HT-29 (cell line): ENCODE measurements around the gene TMBIM4. TPM values are rescaled to one million over a fixed set of nuclear protein-coding genes. Genes with fewer than 3 reads are reported as not detected.
A peak's percentile ranks its signal among the peaks of the same experiment; 100 is the strongest.
"Not testable (repeated sequence)": the region's sequence is repeated elsewhere in the genome, so short reads cannot be mapped to it uniquely, and the experiment has no call there.

ENCODE experiments used
- DNase-seq: peaks from one replicate; pipeline ENCODE4 v3.0.0-alpha.2; 2015; ENCODE audit warnings: low spot score
- total RNA-seq: library from RNA; depleted of rRNA; stranded (reverse); fragments of >200 nt; shearing (Covaris generic); gene quantifications from 2 replicates; pipeline ENCODE4 v1.2.3, GENCODE V29; 2014; rRNA removed

TMBIM4 gene, protein sequence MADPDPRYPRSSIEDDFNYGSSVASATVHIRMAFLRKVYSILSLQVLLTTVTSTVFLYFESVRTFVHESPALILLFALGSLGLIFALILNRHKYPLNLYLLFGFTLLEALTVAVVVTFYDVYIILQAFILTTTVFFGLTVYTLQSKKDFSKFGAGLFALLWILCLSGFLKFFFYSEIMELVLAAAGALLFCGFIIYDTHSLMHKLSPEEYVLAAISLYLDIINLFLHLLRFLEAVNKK
- 27.7 and 30.7 TPM in 2 replicates for total RNA-seq

DNA sequence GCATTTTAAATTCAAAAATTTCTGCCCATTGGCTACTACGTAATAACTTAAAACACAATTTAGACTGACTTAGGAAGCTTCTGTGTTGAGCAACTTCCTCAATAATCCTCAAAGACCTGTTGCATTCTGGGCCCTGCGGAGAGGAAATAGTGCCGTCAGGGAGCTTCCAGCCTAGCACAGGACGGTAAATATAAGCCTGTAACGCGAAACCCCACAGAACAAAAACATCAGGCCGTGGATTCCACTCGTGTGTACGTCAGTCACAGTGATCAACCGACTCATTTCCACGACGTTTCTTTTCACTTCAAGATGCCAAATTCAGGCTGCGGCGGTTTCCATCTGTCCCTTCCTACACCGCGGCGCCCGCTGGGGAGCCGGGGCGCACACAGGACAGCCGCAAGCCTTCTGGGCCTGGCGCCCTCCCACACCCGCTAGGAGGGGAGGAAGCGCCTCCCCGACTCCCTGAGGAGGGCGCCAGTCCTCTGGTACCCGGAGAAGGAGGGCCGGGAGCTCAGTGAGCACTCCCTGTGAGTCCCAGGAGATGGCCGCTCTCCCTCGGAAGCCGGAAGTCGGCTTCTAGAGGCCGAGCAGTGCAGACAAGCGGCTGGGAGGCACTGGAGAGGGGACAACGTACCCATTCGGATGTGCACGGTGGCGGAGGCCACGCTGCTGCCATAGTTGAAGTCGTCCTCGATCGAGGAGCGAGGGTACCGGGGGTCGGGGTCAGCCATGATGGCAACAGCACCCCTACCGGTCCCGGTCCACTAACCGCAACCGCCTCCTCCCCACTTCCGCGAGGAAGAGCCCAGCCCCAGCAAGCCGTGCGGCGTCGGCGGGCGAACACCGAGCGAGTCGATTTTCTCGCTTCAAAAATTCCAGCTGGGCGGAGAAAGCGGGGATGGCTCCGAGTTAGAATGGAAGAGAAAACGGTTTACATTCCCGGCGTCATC lies at the start of gene TMBIM4:
Gene TMBIM4, minus strand, starts transcription at position 776 of the 950 bp plus-strand sequence. Its CDS starts 45 bp downstream, at position 731.
- DNase-seq, result peak; percentile 91

DNA sequence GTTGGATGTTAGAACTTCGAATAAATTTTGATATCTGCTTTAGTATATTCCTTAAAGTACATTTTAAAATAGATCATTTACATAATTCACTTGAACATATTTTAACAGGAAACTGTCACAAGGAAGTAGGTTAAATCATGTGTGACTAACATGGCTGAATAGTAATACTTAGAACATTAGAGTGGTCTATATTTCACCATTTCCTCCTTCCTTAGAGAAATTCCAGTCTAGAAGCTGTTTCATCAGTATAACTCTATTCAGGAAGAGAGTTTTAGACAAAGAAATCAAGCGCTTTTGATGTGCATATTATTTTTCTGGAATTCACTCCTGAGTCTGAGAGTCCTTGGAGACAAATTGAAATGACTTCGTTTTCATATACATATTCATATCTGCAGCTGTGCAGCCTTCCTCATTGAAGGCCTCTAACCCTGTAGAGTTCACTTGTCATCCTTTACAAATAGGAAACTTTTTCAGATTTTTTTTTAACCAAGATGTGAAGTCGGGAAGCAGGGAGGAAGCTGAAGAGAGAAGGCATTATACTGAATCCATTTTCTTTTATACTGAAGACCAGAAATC lies 47.6 kb upstream of the TMBIM4 start:
- DNase-seq, result no peak

DNA sequence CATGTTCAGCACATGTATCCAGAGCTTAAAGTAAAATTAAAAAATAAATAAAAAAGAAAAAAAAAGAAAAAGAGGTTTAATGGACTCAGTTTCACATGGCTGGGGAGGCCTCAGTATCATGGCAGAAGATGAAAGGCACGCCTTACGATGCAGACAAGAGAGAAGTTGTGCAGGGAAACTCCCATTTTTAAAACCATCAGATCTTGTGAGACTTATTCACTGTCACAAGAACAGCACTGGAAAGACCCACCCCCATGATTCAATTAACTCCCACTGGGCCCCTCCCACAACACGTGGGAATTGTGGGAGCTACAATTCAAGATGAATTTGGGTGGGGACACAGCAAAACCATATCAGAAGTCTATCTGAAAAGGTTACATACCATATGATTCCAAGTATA lies 43.2 kb upstream of the TMBIM4 start:
- DNase-seq, result not testable (repeated sequence)

DNA sequence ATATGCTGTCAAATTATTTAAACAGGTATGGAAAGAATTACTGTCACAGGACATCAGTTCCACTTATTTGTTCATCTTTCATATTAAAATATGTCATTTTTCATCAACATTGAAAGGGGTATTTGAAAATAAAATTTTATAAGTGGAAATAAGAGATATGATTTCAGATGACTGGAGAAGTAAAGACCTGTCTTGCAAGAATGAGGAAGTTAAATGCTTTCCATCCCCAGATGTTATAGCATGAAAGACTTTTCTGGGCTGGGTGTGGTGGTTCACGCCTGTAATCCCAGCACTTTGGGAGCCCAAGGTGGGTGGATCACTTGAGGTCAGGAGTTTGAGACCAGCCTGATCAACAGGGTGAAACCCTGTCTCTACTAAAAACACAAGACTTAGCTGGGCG lies 41.8 kb upstream of the TMBIM4 start:
- DNase-seq, result not testable (repeated sequence)

DNA sequence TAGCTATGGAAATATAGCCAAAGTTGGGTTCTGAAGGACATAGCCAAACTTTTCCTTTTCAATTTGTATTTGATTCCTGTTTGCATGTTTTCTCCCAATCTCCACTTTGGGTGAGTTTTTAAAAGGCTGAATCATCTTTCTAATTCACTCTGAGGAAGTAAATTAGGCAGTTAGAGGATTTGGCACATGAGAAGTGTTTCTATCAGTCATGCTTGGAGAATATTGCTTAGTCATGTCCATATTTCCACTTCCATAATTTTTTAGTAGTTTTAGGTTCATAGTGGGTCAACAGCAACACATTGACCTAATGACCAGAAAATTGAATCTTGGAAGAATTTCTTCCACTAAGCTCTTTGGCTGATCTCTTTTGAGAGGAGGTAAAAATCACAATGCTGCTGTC lies 41.0 kb upstream of the TMBIM4 start:
- DNase-seq, result no peak

DNA sequence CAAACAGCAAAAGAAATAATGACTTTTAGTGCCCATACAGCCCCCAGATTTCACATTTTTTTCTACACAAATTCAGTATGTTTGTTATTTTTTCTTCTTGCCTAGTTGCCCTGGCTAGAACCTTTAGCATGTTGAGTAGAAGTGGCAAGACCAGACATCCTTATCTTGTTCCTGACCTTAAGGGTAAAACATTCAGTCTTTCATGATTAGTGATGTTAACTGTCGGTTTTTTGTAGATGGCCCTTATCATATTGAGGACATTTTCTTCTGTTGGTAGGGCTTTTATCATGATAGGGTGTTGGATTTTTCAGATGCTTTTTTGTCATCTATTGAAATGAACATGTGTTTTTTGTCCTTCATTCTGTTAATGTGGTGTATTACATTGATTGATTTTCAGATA lies 36.3 kb upstream of the TMBIM4 start:
- DNase-seq, result no peak

DNA sequence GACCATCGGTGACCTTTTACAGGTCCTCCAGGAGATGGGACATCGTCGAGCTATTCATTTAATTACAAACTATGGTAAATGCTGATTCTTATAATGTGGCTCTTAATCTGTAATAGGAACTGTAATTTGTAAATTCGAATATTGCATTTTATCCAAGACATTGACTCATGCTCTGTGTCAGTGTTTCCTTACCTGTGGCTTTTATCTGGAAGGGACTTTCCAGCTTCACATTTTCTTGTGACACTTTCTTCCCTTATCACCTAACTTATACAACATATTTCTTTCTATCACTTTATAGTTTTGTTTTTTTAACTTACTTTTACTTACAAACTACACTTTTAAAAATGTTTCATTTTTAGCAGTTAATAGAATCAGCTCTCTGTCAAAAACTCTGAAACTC lies 34.0 kb upstream of the TMBIM4 start:
- DNase-seq, result no peak

DNA sequence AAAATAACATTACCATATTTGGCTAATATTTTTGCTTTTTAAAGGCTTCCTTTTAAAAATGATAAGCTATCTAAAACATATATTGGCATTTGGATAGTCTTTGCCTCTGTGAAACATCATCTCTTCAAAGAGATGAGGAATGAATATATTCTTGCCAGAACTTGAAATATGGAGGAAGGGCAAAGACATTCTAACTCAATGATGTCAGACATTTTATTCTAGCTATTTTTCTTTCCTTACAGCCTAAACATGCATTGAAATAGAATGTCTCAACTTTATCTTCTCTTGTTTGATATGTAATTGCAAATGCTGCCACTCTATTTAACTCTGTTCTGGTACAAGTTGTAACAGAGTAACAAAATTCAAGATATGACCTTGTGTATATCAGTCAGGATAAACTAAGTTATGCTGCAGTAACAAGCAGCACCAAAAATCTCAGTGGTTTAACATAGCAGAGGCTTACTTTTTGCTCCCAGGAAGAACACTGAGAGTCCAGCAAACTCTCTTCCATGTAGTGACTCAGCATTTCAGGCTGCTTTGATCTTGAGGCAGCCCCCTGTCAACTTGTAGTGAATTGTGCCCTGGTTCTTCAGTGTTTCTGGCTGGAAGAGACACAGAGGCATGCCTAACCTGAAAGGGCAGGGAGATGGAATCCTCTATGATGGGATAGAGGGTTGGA lies 30.2 kb upstream of the TMBIM4 start:
- DNase-seq, result no peak

DNA sequence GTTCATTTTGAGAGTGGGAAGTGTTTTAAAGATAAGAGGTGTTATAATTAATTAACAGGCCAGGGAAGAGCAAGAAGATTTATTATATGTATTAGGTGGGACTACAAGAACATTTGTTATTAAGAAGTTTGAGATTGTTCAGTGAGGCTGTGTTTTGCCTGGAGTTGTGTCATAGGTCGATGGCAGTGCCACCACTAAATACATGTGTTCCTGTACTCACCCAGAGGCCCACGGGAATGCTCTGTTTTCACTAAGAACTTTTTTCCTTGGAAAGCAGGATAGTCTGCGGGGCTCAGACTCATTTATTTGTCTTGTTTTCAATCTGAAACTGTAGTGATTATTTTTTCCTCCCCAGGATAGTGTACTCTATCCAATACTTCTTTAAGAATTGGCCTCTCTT lies 29.3 kb upstream of the TMBIM4 start:
- DNase-seq, result no peak

DNA sequence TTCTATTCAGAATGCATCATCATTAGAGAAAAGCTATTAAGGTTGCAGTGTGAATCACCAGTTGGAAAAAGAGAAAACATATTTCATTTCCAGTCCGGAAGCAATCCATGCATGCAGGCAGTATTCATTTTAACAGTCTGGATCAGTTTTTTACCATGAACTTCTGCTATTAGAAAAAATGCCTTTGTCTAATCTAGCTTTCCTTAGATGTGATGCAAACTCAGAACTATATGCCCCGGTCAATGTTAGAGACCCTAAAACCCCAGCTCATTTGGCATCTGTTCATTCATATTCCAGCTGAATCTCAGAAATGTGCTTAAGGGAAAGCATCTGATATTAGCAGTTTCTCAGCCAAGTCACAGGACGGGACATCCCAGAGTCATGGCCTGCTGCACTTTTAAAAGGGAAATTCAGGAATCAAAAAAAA lies 27.7 kb upstream of the TMBIM4 start:
- no peak for DNase-seq

DNA sequence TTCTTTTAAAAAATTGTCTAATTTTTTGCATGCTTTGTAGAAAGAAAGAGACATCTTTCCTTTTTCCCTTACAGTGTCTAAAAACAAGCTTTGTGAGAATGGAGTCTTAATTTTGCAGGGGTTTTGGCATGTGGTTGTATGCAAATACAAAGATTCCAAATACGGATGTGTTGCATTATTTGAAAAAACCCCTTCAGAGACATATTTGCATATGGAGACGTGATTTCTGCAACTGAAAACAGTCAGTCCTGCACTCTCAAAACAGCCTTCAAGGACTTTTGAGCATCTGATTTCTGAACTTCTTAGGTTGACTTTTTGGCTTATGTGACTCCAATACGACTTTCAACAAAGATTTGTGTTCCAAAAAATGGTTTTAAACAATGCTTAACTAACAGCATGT lies 27.0 kb upstream of the TMBIM4 start:
- no peak for DNase-seq

DNA sequence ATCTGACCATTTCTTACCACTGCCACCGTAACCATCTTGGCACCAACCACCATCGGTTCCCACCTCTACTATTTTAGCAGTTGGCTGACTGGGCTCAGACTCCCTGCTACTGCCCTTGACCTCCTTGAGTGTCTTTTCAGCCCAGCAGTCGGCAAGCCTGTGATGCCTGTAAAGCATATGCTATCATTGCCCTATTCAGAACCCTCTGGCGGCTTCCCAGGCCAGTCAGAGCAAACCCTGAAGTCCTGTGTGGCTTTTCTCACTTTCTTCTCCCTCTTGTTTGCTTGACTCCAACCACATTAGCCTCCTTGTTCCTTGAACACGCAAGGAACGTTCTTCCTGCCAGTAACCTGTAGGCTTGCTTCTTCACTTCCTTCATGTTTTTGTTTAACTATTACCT lies 25.4 kb upstream of the TMBIM4 start:
- no peak for DNase-seq

DNA sequence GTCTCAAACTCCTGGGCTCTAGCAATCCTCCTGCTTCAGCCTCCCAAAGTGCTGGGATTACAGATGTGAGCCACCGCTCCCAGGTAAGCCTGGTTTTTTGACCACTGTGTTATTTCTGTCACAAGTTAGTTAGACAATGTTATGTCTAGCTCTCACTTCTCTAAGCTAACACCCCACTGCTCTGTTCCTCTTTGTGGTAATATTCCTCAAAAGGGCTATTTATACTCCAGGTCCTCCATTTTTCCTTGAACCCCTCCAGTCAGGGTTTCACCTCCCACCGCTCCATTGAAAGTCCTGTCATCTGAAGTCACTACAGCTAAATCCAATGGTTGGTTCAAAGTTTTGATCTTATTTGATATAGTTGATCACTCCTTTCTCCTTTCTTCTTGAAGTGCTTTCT lies 24.3 kb upstream of the TMBIM4 start:
- no peak for DNase-seq

DNA sequence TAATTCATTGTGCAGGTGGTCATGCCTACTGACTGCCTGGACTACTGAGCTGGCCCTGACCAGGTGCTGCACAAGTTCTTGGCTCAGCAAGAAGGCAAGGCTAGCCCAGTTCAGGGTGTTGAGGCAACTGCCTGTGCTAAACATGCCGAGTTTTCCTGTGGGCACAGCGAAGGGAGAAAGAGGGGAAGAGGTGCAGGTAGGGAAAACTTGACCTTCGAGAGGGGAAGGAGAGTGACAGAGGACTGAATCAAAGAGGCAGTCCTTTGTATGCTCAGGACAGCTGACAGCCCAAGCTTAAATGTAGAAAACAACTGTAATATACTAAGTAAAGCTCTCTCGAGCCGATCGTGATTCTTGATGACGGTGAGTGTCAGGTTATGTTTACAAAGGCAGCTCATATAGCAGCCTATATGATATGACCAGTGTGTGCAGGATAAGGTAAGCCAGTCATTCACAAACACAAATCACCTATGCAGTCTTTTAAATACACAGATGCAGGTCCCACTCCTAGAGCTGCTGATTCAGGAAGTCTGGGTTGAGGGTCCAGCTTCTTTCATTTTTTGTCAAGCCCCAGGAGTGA lies 21.8 kb upstream of the TMBIM4 start:
- DNase-seq, result no peak

DNA sequence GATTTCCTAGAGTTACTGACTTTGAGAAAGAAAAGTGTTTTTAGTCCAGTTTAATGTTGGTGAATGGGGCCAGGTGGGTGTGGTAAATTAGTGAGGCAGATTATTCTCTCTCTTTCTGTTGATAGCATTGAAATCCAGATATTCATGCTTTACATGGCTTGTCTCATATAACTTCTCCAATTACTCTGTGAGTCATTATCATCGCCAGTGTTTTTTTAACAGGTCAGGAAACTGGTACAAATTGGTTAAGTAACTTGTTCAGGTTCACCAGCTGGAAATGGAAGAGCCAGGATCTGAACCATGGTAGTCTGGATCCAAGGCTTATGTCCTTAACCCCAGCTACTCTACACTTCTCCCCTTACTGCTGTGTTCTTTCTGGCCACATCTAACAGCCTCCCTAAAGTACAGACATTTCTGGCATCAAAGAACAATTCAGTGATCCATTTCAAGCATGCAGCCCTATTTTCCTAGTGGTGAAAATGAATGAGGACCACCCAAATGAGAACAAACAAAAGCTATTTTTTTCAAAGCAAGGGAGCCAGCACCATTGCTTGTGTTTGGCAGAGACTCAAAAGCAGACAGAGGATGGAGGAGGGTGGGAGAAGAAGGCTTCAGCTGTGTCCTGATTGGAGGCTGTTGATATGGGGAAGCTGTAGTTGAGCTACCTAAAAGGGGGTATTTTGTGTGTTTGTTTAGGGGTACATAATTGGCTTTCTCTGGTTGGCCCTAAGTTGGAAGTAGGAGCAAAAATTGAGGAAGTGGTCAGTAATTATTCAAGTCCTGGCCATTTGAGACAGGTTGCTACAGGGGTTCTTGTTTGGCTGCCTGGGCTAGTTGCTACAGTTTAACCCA lies 20.9 kb upstream of the TMBIM4 start:
- DNase-seq, result no peak

DNA sequence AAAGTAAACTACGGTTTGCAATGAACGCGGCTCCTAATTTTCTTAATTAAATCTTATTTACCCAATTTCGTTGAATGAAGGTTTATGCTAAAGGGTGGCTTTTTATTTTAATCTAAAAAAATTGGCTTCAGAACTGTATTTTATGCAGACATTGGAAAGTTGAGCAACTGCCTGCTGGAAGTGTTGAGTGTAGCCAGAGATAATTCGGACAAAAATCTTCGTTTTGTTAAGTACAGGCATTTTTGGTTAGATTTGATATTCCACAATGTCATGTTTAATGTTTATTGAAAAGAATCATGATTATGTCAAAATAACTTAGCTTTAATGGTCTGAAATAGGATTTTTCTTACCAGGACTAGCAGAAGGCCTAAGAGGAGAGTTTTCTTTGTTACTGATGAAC lies 20.1 kb upstream of the TMBIM4 start:
- DNase-seq, result no peak

DNA sequence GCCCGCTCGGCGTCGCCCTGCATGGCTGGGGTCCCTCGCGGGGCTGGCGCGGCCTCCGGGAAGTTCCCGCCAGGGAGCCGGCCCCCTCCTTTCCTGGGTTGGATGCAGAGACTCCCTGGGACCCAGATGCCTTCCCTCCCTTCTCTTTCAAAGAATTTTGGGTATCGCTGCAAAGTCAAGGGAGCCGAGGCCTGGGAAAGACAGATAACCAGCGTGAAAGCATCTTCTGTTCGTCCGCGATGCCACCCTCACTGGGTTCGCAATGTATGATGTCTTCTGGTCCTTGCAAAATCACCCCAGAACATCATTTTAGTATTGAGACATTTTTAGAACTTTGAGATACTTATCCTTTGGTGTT lies 19.7 kb upstream of the TMBIM4 start:
- DNase-seq, result no peak

DNA sequence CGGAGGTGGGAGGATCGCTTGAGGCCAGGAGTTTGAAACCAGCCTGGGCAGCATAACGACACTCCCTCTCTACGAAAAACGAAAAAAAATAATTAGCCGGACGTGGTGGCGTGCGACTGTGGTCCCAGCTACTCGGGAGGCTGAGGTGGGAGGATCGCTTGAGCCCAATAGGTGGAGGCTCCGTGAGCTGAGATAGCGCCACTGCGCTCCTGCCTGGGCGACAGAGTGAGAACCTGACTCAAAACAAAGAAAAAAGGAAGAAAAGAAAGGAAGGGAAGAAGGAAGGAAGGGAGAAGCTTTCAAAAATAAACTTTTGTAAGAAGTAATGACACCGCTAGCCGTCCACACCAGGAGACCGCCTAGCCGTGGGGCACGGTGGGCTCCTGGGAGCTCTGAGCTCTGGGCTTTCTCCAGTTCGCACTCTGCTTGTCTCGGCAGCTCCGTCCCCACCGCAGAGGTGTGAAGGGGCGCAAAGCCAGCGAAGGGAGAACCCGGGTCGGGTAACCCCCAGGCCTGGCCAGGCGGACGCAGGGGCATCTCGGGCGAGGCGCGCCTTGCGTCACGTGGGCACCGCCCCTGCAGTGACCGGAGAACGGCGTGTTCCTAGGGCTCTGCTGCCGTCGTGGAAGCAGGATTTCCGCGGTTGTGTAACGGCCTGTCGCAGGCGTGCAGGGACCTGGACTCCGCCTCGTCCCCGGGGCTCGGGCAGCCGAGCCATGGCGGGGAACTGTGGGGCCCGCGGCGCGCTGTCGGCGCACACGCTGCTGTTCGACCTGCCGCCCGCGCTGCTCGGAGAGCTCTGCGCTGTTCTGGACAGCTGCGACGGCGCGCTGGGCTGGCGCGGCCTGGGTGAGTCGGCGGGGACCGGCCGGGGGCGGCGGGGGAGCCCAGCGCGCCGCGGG lies 19.0 kb upstream of the TMBIM4 start, which contains the start of gene IRAK3:
Gene IRAK3, plus strand, starts transcription at position 631 of the 902 bp plus-strand sequence. Its CDS starts 86 bp downstream, at position 717.
- DNase-seq, result no peak

DNA sequence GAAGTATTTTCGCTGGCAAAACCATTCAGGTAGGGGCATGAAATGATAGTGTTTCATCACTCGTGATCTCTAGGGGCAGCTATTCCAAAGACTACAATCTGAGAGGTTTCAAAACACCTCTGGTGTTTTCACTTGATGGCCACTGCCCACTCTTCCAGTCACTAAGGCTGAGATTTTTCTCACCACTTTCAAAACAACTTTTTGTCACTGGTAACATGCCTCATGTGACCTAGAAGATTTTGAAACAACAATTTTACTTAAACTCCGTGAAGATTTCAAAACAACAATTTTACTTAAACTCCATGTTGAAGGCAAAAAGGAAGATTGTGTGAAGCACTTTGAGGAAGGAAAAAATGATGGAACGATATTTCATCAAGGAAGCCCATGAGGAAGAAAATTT lies 18.0 kb upstream of the TMBIM4 start:
- no peak for DNase-seq
